ENCODE measurements around the gene AUH.

DNA sequence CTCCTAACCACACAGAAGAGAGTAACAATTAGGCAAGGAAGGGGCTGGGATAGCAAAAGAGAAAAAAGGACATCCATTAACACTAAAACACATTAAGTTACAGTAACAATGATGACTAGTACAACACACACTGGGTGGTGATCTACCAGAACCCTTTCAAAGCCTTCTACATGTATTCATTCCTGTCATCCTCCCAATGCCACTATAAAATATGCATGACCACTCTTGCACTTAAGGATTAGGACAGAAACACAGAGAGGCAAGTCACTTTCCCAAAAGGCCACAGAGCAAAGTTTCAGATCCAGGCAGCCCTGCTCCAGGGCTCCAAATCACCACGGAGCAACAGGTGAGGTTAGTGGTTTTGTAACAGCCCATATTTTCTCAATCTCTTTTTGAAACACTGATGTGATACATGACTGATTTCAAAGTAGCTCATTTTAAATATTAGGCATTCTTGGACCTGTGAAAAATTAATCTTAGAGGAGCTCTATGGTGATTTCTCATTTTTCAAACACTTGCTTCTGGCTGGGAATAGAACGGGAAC, 86.7 kb downstream of the AUH start:
- TF ChIP-seq EZH2 (IDR thresholded peaks at IDR 0.05; ENCODE audit: insufficient read depth, poor library complexity, severe bottlenecking) (no peak), EZH2phosphoT487 (IDR thresholded peaks at IDR 0.05; ENCODE audit: insufficient read depth, low read depth) (no peak)
